ENCODE results near the gene TECPR1.

DNA sequence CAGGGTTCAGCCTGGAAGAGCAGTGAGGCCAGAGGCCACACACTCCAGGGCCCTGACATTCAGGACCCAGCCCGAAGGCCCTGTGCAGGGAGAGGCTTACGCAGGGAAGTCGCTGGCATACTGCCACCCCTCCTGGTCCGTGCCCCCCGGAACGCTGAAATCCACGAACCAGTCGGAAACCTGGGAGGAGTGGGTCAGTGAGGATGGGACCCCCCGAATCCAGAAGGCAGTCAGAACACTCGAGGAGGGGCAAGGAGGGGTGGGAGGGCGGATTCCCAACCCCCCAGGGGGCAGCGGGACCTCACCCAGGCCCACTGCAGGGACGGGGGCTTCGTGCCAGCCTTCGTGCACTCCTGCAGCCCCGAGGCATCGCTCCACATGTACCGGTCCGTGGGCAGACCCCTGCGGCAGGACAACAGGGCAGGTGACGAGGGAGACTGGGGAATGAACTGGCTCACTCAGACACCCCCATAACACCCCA, 27.3 kb downstream of the TECPR1 start:
- no peak for TF ChIP-seq ESRRA (IDR thresholded peaks at IDR 0.05; ENCODE audit: borderline replicate concordance, low read length)
- TF ChIP-seq, protein P1, sequence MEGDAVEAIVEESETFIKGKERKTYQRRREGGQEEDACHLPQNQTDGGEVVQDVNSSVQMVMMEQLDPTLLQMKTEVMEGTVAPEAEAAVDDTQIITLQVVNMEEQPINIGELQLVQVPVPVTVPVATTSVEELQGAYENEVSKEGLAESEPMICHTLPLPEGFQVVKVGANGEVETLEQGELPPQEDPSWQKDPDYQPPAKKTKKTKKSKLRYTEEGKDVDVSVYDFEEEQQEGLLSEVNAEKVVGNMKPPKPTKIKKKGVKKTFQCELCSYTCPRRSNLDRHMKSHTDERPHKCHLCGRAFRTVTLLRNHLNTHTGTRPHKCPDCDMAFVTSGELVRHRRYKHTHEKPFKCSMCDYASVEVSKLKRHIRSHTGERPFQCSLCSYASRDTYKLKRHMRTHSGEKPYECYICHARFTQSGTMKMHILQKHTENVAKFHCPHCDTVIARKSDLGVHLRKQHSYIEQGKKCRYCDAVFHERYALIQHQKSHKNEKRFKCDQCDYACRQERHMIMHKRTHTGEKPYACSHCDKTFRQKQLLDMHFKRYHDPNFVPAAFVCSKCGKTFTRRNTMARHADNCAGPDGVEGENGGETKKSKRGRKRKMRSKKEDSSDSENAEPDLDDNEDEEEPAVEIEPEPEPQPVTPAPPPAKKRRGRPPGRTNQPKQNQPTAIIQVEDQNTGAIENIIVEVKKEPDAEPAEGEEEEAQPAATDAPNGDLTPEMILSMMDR (IDR thresholded peaks at IDR 0.05) = no peak
- TF ChIP-seq, protein P2, sequence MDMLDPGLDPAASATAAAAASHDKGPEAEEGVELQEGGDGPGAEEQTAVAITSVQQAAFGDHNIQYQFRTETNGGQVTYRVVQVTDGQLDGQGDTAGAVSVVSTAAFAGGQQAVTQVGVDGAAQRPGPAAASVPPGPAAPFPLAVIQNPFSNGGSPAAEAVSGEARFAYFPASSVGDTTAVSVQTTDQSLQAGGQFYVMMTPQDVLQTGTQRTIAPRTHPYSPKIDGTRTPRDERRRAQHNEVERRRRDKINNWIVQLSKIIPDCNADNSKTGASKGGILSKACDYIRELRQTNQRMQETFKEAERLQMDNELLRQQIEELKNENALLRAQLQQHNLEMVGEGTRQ (IDR thresholded peaks at IDR 0.05) = no peak
